GM12892 (cell line): ENCODE measurements around the gene ZFYVE21.

Experiments used
- POLR2A ChIP-seq: IDR thresholded peaks from 2 replicates; pipeline ENCODE4 v1.6.1; 2011; ENCODE audit warnings: low read depth, low read length, control low read depth
- POLR2AphosphoS5 ChIP-seq: IDR thresholded peaks from 2 replicates; pipeline ENCODE4 v1.6.1; 2011; ENCODE audit warnings: low read depth, low read length, control low read depth
- TAF1 ChIP-seq: IDR thresholded peaks from 2 replicates; pipeline ENCODE4 v1.6.1; 2011; ENCODE audit warnings: low read depth, mild to moderate bottlenecking, control low read depth, low read length, borderline replicate concordance

GRCh38 chr14:103748534-103748857, 32.9 kb downstream of the ZFYVE21 start:
- TF ChIP-seq POLR2A (no peak), POLR2AphosphoS5 (no peak), TAF1 (no peak)
